Stimulated activated CD4-positive, alpha-beta T cell treated with anti-CD3 and anti-CD28 coated beads, Interleukin-1b, Interleukin-23, amount 100 ng/mL, for 1 hour (primary cell): ENCODE data around the gene FGF21.

Source experiments
- DNase-seq, 2 donors: peaks; one replicate each; pipeline ENCODE4 v3.0.0-alpha.2; 2020; ENCODE audit warnings: low read depth in 2 of 2

Gene FGF21

DNA sequence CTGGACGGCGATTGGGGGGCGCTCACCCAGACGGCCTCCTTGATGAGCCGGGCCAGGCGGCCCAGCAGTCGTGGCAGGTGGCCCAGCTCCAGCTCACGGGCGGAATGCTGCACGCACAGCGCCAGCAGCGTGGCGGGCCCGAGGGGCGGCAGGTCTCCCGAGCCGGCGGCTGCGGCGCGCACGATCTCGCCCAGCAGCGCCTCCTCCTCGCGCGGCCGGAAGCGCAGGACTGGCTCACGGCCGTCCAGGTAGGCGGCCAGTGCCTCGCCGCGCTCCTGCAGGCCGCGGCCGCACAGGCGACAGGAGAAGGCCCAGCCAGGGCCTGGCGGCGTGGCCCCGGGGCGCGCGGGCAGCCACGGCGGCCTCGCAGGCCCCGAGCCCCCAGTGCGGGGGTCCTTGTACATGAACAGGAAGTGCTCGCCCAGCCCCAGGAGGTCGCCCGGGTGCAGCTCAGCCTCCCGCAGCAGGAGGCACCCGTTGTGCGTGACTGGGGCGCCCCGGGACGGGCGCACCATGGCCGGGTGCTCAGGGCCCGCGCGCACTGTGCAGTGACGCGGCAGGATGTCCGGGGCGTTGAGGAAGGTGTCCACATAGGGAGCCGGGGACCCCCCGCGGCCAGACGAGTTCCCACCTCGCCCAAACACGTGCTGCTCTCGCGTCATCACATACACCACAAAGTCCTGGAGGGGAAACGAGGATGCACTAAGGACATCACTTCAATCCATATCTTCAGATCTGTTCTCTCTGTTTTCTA is 26.2 kb upstream of the FGF21 start:
- no peak for DNase-seq

DNA sequence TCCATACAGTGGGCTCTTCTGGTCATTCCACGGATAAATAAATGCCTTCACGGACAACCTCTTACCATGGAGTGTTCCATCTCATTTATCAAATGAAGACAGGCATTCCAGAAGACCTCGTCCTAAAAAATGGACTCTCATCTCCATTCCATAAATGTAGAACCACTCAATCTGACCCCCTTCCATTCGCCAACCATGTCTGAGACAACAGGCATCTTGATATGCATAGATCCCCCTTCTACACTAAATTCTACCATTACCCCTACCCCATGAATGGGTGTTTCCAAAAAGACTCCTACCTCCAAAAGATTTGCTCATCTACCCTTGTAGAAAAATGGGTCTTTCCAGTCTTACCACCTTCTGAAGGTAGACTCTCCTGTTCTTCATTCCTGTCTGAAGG is 23.9 kb upstream of the FGF21 start:
- no peak for DNase-seq

DNA sequence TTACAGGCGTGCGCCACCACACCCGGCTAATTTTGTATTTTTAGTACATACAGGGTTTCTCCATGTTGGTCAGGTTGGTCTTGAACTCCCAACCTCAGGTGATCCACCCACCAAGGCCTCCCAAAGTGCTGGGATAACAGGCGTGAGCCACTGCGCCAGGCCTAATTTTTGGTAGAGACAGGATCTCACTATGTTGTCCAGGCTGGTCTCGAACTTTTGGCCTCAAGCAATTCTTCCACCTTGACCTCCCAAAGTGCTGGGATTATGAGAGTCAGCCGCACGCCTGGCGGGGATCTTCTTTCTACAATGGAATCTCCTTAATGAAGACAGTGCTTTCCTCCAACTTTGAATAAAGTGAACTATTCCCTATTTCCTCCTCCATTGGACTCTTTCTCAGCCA is 20.7 kb upstream of the FGF21 start:
- DNase-seq = no peak

DNA sequence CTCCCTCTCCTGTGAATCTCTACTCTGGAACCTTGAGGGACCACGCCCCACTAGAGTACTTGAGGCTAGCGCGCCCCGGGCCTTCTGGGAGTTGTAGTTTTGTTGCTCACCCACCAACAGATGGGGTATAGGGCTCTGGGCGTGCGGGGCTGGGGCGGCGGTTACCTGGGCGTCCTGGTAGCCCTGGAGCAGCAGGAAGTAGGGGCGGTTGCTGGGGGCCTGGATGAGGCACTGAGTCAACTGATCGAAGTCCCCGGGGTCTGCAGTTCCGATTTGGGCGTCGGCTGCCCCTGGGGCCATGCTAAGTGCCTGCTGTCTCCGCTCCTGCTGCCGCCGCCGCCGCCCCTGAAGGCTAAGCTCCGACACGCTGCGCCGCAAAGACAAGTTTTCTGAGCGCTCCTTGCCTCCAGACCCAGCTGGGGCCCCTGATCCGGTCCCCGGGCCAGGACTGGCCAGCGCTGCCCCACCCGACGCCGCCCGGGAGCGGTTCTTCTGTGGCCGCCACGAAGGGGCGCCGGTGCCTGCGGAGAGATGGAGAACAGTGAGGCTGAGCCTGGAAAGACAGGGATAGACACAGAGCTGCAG is 20.2 kb upstream of the FGF21 start:
- DNase-seq = no peak

DNA sequence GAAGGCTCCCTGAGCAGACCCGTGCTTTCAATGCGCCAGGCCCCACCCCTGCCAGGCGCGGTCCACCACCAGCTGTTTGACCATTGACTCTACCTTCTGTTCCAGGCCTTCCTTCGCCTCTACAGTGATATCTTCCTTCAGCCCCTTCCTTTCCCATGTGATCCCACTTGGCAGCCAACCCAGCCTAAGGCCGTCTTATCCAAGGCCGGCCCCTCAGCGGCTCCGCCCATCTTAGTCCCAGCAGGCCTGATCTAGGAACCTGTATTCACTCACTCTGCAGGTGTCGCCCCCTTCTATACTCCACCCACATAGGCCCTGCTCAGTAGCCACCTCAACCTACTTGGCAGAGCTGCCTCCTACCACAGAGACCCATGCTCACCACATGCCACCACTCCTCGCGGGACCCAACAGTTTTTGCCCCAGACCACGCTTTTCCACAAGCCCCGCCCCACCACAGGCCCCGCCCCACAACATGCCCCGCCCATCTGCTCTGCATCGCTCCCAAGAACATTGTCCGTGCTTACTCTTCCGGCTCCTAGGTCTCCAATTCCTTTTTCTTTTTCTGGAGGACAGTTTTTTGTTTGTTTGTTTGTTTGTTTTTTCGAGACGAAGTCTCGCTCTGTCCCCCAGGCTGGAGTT is 17.8 kb upstream of the FGF21 start:
- DNase-seq = no peak

DNA sequence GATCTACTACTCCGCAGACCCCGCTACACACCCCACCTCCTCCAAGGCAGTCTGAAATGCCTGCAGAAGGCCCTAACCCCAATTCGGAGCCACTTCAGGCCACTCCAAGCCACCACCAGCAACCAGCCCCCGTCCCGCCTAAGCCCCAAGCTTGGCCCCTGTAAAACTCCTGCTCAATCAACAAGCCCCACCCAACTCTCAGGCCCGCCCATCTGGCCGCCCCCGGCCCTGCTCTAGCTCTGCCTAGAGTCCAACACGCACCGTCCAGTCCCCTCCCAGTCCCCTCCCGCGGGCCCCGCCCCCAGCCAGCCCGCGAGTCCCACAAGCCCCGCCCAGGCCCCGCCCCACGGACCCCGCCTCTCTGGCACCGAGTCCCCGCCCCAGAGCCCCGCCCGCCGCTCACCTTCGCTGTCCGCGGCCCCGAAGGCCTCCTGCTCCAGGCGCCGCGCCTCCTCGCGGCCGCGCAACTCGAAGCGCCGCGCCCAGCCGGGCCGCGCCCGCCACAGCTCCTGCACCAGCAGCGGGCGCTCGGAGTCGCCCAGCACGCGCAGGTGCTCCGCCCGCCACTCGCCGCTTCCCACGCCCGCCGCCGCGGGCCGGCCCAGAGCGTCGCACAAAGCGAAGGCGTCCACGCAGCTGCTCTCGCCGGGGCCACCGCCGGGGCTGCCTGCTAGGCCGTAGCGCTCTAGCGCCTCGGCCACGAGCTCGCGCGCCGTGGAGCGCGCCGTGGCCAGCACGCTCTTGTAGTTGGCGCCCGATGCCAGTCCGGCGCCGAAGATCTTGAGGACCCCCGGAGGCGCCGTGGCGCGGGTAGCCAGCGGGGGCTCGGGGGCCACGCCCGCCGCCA is 16.5 kb upstream of the FGF21 start:
- DNase-seq = peak; percentile 90 to 95

DNA sequence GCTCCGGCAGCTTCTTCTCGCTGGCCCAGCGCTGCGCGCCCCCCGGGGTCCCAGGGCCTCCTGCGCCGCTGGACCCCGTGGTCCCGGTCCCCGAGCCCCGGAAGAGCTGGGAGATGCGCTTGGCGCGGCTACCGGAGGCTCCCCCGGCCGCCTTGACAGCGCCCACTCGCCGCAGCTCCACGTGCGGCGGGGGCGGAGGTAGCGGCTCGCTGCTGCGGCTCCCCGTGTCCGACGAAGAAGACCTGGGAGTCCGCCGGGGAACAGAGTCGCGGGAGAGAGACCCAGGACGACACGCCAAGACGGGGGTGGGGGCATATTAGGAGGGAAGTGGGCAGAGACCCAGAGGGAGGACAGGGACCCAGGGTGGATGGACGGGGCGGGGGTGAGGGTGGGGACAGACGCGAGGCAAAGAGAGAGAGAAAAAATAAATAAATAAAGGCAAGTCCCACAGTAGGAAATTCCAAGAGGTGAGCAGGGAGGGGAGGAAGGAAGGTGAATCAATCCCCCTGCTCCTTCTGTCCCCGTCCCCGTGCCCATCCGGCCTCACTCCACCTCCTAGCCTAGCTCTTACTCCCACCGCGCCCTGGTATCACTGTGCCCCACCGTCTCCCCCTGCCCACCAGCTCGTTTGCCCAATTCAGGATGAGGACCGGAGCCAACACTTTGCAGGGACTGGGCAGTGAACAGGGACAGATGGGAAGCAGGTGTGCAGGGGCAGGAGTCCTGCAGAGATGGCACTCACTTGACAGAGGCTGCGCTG is 15.7 kb upstream of the FGF21 start:
- no peak for DNase-seq

DNA sequence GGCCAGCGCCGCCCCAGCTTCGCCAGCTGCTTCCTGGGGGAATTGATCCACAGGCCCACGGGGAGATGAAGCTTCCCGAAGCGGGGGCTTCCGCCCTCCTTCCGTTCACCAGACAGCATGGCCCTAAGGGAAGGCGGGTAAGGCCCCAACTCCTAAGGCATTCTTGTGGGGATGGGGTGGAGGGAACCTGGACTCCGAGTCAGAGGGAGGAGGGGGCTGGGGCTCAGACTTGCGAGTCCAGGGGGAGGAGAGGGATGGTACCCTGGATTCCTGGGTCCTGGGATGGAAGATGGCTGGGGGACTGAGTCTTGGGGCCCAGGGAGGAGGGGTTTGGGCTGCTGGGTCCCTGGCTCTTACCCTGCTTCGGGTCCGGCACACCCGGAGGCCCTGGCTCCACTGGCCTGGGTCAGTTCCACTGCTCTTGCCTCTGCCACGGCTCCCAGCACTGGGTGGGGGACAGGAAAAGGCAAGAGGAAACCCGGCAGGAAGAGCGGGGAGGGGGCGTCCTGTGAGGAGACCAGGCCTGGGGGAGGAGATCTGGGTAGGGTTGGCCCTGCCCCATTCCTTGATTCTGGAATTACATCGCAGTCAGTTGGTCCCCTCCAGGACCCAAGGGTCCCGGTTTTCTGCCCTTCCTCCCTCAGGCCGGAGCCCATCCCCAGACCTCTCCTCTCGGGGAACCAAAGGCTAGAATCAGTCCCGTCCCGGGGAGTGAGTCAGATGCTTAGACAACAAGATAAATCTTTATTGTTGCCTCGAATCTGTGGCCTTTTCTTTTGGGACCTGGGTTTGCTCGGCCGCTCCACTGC is 15.0 kb upstream of the FGF21 start, which contains the start of gene RASIP1:
Gene RASIP1, minus strand, starts transcription at position 447 of the 809 bp plus-strand sequence. Its CDS starts 328 bp downstream, at position 119.
- DNase-seq = no peak

DNA sequence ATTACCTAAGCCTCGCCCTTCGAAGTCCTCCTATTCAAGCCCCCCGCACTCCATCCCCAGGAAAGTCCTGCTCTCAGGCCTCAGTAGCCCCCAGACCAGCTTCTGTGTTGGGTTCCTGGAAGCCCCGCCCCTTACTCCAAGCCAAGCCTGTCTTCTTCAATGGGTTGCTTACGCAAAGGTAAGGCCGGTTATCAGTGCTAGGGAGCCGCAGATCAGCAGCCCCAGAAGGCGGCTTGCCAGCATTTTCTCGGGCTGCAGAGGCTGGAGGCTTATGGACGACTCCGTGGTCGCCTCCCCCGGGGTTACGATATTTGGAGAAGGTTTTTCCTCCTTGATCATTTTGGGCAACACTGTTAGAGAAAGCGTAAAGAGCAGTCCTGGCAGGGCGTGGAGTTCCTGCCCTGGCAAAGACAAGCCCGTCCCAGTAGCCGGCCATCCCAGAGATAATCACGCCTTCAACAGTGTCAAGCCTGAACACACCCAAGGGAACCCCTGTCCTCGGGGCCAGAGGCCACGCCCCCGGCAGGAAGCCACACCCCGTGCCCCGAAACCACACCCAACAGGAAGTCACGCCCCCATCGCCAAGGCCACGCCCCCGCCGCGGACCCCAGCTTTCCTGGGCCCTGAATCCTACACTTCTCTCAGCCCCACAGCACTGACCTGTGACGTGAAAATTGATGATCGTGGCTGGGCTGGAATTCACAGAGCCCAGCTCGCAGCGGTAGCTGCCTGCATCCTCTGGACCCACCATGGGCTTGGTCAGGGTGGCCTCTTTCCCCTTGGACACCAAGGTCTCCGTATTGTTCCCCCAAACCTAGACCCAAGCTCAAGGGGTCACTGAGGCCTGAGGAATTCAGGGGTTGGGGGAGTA is 14.0 kb upstream of the FGF21 start:
- DNase-seq = no peak

DNA sequence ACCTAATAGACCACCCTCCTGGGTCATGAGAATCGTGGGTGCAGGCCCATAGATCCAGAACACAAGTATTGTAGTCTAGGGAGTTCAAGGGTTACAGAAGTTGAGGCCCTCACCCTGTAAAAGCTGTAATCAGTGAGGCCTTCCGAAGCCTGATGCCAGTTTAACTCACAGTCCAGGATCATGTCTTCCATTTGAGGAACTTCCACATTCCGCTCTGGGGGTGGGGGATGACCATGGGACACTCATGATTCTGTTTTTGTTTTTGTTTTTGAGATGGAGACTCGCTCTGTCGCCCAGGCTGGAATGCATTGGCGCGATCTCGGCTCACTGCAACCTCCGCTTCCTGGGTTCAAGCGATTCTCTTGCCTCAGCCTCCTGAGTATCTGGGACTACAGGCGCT is 13.2 kb upstream of the FGF21 start:
- DNase-seq = no peak

DNA sequence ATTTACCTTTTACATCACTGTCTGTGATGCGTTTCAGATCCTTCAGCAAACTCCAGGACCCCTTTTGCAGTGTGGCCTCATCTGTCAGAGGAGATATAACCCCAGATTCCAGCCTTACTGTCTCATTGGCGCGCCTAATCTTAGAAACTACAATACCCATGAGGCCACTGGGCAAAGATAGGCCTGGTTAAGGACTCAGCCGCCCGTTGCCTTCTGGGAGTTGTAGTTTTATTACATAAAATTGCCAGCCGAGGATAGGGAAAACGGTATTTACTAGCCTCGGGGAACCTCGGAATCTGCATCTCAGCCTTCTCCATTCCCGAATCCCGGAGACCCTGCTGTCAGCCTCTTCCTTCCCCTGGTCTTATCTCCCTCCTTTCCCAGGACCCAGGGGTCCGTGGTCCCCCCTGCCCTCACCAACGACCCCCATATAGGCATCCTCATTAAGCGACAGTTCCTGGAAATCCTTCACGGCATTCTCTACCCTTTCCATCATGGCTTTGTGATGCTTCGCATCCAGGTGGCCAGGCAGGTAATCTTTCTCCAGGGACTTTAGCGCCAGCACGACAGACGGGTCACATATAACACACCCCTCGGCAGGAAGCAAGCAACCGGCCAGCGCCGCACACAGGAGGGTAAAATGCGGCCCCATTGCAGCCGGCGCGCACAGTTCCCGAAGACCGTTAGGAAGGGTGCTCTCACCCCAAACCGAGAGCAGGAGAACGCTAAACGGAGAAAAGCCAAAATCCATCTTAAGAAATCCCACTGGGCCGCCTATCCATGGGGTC is 9.9 kb upstream of the FGF21 start:
- no peak for DNase-seq

DNA sequence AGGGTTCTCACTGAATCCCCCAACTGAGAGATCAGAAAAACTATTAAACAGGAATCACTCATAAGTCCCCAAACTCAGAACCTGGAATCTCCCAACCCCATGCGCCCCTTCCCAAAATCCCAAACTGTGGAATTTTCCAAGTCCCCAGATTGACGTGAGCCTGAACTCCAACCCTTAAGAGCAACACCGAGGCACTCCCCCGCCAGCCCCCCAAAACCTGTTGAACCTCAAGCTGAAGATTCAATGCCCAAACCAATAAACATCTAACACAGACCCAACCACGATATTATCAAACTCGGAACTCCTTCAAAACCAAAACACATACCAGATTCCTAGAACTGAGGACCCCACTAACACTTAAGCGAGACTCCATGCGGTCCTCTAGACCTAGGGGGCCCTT is 9.2 kb upstream of the FGF21 start:
- no peak for DNase-seq

DNA sequence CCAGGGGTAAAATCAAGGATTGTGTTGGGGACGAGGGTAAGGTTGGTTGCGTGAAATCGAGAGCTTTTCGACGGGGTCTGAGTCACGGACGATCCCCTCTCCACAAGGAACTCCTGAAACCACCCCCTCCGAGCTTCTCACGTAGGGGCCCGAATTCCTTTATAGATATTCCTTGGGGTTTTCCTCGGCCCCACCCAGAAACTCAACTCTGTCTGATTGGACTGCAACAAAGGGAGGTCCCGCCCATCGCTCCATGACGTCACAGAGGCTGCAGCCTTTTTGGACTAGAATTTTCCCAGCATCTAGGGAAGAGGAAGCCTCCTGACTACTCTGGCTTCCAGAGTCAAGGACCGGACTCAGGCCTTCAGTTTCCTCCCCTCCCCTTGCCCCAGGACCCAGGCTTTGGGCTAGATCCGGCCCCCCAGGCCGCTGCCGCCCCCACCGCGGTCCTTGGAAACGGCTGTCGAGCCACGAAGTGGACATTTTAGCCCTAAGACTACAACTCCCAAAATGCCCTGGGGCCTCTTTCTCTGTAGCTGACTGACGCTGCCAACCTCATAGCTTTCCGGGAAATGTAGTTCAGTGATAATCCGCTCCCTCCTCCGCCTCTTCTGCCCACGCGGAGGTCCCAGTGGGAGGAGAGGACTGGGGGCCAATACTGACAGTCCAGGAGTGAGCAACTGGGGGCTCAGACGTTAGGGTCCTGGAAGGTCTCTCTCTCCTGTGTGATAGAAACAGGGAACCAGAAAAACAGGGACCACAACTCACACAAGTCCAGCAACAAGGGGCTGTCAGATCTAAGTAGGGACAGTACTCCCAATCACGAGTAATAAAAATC is 8.4 kb upstream of the FGF21 start, which contains the start of gene IZUMO1:
Gene IZUMO1, minus strand, starts transcription at position 172 of the 838 bp plus-strand sequence. CDS start 1,050 bp downstream, outside the sequence.
- no peak for DNase-seq

DNA sequence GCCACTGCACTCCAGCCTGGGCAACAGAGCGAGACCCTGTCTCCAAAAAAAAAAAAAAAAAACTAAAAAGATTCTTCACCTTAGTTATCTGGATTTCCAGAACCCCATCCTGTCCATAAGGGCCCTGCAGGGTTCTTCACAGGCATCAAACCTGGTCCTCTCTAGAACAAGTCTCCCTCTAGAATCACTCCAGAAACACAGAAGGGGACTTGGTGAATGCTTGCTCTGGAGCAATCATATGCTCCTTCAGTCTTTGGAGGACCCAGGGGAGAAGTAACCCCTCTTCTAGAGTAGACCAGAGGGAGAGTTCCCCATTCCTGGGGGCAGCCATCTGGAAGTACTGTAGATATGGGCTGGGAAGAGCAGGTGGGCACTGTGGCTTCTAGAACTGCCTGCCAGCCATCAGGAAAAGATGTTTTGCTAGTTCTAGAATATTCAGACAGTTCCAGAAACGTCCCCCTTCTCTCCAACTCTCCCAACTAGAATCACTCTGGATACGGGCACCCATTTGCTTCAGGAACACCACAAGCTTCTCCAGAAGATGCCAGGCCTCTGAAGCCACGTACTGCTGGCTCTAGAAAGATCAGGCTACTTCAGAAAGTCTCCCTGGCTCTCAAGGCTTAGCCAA is 5.6 kb upstream of the FGF21 start:
- DNase-seq = no peak

DNA sequence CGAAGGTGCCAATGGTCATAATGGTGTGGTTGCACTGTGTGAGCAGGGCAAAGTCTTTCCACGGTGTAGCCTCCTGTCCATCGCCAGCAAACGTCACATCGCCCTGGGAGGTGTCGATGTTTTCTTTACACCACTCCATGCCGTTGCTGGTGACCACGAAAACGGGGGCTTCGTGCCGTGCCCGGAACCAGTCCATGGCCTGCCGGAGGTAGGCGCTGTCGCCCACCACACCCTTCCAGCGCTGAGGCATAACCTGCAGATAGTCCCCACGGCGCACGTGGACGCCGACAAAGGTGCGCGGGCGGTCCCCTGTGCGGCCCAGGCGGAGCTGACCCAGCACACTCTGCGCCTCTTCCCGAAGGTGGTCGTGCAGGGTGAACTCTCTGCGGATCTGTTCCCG is 5.0 kb upstream of the FGF21 start:
- DNase-seq = no peak

DNA sequence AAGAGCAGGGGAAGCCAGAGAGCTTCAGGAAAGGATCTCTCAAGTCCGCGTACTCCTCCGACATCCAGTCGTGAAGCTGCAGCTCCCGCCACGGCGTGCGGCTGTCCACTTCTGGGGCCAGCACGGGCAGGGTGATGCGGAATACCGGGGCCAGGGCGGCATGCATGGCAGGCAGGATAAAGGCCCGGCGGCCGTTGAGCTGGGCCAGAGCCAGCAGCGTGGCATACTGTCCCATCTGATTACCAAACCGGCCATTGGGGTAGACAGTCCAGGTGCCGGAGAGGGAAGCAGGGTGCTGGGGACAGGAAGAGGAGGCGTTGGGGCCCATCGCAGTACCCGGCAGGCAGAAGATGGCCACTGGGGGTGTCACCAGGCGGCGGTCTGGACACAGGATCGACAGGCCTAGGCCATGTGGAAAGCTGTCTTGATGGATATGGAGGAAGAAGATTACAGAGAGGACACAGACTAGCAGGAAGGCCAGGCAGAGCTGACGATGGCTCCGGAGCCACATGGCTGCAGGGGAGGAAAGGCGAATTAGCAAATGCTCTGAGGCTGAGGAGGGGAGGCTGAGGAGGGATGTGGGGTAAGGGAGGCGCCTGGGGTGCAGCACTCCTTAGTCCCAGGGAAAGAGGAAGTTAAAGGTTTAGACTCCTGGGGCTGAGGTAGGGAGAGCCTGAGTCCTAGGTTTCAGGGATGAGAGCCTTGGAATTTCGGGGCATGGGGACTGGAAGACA is 4.4 kb upstream of the FGF21 start:
- DNase-seq = no peak
